Stimulated activated naive CD8-positive, alpha-beta T cell treated with anti-CD3 and anti-CD28 coated beads, Interleukin-15, Interleukin-2, amounts not matched to agents 100 U/mL and 50 U/mL, for 24 hours (primary cell): Measurements from ENCODE around the gene ICE2.

ENCODE experiments used
- ATAC-seq: fragments of 150-1000 bp; cut with Tn5 transposase; one replicate; pipeline ENCODE4 v1.10.0; 2021
- DNase-seq: peaks from one replicate; pipeline ENCODE4 v3.0.0; 2021

The ICE2 gene

GRCh38 chr15:60493166-60493565, 14.2 kb upstream of the ICE2 start:
- ATAC-seq (no peak), DNase-seq (no peak)

GRCh38 chr15:60486742-60487141, 7.8 kb upstream of the ICE2 start:
- ATAC-seq, result no peak
- no peak for DNase-seq

GRCh38 chr15:60485365-60486055, 6.6 kb upstream of the ICE2 start:
- DNase-seq (no peak), ATAC-seq (no peak)

DNA sequence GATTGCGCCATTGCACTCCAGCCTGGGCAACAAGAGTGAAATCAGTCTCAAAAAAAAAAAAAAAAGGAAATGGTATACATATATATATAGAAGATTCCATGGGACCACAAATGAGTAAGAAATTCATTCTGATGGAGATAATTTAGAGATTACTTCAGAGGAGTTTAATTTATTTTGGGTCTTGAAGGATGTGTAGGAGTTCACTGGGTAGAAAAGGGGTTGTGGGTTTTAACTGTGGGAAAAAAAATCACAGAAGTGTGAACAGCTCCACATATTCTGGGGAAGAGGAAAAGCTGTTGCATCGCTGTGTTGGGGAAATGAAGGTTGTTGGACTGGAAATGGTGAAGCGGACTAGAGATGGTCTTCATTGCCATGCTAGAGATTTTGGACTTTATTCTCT, 4.1 kb upstream of the ICE2 start:
- no peak for DNase-seq
- no peak for ATAC-seq

GRCh38 chr15:60480888-60481287, 1.9 kb upstream of the ICE2 start:
- no peak for ATAC-seq
- DNase-seq, result no peak

GRCh38 chr15:60480149-60480548, 1.2 kb upstream of the ICE2 start:
- ATAC-seq, result no peak
- no peak for DNase-seq

GRCh38 chr15:60479361-60480110, 594 bp upstream of the ICE2 start:
- DNase-seq, result no peak
- ATAC-seq, result no peak

- DNase-seq (no peak), ATAC-seq (no peak)
Measured at GRCh38 chr15:60477916-60478565, 901 bp downstream of the ICE2 start.

DNA sequence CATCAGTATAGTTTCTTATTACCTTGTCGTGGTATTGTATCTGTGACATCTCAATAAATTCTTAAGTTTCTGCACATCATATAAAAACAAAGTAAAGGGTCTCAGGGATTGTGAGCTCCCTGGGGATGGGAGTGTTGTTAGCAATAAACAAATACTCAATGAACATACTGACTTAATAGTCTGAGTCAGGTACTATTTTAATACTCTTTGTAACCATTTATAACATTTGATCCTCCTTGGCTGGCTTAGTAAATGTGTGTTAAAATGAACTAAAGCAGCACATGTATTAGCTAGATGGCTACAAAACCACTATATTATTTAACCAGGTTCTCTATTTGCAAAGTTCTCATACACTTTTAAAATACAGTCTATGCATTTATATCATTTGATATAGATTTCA, 1.8 kb downstream of the ICE2 start:
- ATAC-seq (no peak), DNase-seq (no peak)

DNA sequence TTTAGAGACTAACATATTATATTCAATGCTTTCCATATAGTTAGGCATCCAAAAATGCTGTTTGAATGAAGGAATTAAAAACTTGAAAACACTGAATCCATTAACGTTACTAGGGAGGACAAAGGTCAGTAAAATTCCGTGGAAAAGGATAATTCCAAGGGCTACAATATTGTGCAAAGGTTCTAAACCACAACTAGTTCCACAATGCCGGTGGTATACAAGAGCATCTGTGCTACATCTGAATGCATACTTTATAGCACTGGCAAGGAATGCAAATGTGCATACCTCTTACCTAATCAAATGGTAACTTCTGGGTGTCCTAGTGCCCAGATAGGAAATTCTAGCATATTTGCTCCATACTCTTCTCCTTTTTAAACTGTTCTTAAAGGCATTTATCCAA, 2.2 kb downstream of the ICE2 start:
- no peak for DNase-seq
- ATAC-seq, result no peak

DNA sequence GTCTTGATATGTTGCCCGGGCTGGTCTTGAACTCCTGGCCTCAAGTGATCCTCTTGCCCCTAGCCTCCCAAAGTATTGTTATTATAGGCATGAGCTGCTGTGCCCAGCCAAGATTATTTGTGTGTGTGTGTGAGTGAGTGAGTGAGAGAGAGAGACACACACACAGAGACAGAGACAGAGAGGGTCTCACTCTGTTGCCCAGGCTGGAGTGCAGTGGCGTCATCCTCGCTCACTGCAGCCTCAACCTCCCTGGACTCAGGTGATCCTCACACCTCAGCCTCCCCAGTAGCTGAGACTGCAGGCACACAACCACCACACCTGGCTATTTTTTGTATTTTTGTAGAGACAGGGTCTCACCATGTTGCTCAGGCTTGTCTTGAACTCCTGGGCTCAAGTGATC, 5.8 kb downstream of the ICE2 start:
- DNase-seq (no peak), ATAC-seq (no peak)

DNA sequence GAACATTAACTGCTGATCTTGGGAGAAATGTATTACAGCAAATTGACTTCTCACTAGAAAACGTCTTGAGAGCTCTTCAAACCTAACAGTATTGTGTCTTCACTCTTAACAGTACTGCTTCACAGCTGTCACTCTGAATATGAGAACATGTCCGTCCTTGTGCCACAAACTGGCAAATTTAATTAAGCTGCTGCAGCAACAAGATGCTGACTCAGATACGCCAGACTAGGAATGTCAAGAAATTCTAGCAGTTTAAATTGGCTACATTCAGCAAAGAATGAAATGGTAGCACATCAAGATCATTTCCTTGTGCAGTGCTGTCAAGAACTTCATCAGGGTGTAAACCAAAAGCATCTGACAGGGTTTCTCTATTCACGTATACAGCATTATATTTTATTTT, 7.6 kb downstream of the ICE2 start:
- no peak for ATAC-seq

DNA sequence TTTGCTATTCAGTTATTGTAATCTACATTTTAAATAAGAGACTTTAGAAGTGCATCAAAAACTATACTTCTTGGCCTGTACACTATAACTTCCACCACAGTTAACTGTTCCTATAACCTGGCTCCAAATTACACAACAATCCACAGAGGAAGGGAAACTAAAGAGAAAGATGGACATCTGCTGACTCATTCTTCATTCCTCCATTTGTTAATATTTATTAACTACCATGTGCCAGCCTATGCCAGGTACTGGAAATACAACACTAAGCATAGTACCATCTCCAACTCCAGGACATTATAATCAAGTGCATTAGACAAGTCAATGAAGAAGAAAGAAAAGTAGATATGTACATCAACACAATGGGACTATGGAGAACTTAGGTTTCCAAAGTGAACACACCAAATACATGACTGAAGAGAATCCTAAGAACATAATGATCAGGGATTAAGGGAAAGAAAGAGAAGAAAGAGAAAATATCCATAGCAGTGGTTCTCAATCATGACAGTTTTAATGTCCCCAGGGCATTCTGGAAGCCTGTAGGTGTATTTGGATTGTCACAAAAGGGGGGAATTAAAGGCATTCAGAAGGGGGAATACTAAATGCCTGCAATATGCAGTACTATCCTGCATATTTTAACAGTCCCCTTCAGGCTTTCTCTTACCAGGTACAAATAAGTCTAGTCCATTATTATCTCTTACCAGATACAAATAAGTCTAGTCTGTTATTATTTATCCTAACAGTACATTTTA, 8.9 kb downstream of the ICE2 start:
- no peak for ATAC-seq
- no peak for DNase-seq

More for the DNA sequence above, 7.6 kb downstream of the ICE2 start:
- no peak for DNase-seq

DNA sequence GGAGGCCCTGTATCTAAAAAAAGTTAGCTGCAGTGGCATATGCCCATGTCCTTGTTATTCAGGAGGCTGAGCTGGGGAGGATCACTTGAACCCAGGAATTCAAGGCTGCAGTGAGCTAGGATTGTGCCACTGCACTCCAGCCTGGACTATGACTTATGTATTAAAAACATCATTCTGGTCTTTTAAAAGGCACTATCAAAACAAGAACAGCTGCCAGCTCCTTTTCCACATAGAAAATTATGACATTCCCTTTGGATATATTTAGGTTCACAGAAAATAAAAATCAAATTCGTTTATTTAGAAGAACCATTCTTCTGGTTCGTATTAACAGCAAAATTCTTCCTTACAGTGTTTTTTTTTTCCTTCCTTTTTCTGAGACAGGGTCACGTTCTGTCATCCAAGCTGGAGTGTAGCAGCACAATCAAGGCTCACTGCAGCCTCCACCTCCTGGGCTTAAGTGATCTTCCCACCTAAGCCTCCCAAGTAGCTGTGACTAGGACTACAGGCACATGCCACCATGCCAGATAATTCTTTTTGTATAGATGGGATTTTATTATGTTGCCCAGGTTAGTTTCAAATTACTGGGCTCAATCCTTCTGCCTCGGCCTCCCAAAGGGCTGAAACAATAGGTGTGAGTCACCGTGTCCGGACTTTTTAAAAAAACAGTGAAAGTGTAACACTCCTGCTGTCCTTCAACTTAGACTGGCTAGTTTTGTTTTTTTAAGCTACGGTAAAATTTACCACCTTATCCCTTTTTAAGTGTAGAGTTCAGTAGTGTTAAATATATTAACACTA, 13.9 kb downstream of the ICE2 start:
- DNase-seq, result no peak
- no peak for ATAC-seq

GRCh38 chr15:60462027-60462426, 16.9 kb downstream of the ICE2 start:
- no peak for DNase-seq
- no peak for ATAC-seq

DNA sequence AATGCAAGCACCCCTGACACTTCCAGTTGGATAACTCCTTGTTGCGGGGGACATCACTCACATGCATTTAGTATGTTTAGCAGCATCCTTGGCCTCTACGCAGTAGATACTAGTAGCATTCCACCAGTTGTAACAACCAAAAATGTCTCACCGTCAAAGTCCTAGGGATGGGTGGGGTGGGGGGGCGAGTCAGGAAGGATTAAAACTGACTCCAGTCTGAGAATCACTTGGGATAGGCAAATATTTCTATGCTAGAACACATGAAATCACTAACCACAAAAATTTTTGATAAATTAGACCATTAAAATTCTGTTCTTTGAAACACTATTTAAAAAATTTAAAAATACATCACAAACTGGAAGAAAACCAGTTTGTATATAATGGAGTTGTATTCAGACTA, 18.0 kb downstream of the ICE2 start:
- ATAC-seq (no peak), DNase-seq (no peak)

- DNase-seq (no peak), ATAC-seq (no peak)
Measured at GRCh38 chr15:60458721-60459120, 20.2 kb downstream of the ICE2 start.

- ATAC-seq (no peak), DNase-seq (no peak)
Measured at GRCh38 chr15:60457985-60458384, 21.0 kb downstream of the ICE2 start.

- DNase-seq (no peak), ATAC-seq (no peak)
Measured at GRCh38 chr15:60454824-60455223, 24.1 kb downstream of the ICE2 start.

DNA sequence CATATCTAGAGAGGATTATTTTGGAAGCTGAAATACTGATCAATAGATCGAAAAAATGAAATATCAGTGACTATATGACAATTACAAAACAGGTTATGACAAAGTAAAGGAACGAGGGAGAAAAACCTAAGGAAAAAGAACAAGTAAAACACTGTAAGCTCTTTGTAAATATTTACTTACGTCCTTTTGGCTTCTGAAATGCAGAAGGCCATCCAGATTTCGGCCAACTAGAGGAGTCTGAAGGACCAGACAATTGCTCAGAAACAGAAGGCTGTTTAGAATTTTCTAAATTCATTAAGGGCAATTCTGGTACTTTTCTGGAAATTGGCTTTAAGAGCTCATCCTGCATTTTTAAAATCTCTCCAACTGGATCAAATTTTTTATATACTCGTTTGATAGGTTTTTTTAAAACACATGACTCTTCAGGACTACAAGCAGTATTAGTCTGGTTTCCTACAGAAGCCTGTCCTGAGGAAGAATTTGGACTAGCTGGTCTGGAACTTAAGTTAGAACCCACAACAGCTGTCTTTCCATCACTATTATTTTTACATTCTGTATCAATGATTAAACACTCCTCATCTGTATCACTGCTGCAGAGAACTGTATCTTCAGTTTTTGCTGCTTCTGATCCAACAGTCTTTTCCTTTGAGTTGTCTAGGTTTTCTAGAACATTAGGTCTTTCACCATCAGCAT, 30.1 kb downstream of the ICE2 start:
- ATAC-seq, result no peak

GRCh38 chr15:60444289-60444912, 34.5 kb downstream of the ICE2 start:
- DNase-seq (no peak), ATAC-seq (no peak)

More for the DNA sequence above, 30.1 kb downstream of the ICE2 start:
- DNase-seq, result no peak
